ENCODE measurements around the gene FOXO6. TPM values are rescaled to one million over a fixed set of nuclear protein-coding genes. Genes with fewer than 3 reads are reported as not detected.

The FOXO6 gene
- total and polyA plus RNA-seq, 2 donors (not counting 1 experiment from before 2014, with no cell fraction given) = 0.06 to 0.15 TPM

DNA sequence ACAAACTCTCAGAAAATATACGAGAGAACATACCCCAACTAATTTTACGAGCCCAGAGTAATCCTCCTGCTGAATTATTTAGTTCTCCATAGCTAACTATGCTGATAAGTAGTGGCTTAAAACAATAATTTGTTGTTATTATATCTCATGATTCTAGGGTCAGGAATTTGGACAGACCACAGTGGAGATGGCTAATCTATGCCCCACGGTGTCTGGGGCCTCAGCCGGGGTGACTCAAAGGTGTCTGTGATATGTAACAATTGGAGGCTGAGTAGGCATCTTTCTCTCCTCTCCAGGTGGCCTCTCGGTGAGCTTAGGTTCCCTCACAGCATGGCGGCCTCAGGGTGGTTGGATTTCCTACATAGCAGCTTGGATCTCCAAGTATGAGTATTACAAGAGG lies 35.4 kb upstream of the FOXO6 start:
- Mint-ChIP-seq H3K4me3 (no peak overlapping the region), H3K27me3 (peaks cover 4% of the 10 kb centered on the region), H3K9me3 (ENCODE audit: insufficient read depth) (no peaks in the 10 kb centered on the region), H3K4me1 (no peaks in the 10 kb centered on the region), H3K27ac (no peak overlapping the region)
- Histone ChIP-seq H3K79me2 (ENCODE audit: control insufficient read depth, insufficient read depth, low read length) (no peaks in the 10 kb centered on the region), H3K27me3 (replicated peaks in 1 of 4; ENCODE audit: control extremely low read depth in 1 of 4, control insufficient read depth in 3 of 4, insufficient read depth in 4 of 4, low read length in 3 of 4) (no peaks in the 10 kb centered on the region), H4K20me1 (ENCODE audit: control insufficient read depth, insufficient read depth, low read length, poor library complexity, severe bottlenecking) (no peaks in the 10 kb centered on the region), H3K9ac (ENCODE audit: low read length) (no peak overlapping the region), H3K36me3 (replicated peaks in 1 of 2; ENCODE audit: control extremely low read depth in 1 of 2, control insufficient read depth in 1 of 2, extremely low read depth in 1 of 2, insufficient read depth in 2 of 2, low read length in 1 of 2) (no peaks in the 10 kb centered on the region), H3K9me3 (ENCODE audit: control extremely low read depth in 1 of 3, control insufficient read depth in 2 of 3, insufficient read depth in 1 of 3, low read length in 2 of 3) (no peaks in the 10 kb centered on the region), H3K4me3 (ENCODE audit: control extremely low read depth in 1 of 5, extremely low read depth in 1 of 5, insufficient read depth in 1 of 5, low read depth in 2 of 5, low read length in 4 of 5) (no peak overlapping the region), H2AFZ (ENCODE audit: insufficient read depth, low read depth, low read length, poor library complexity, severe bottlenecking) (no peak overlapping the region), H3K27ac (ENCODE audit: low read length in 2 of 2) (no peak overlapping the region), H3K4me2 (replicated peaks; ENCODE audit: low read depth, low read length, poor library complexity, severe bottlenecking) (no peak overlapping the region), H3K4me1 (ENCODE audit: control insufficient read depth in 2 of 2, insufficient read depth in 2 of 2, low read length in 2 of 2) (no peaks in the 10 kb centered on the region)
- no peak for ATAC-seq (ENCODE audit: low read depth)
- intact Hi-C loops (cut with micrococcal nuclease) = no loop called here
- ChIA-PET CTCF (interaction anchor here (1.3 kb wide), 1 partner anchor 92 kb away, joined by 5 read pairs; no protein-coding TSS in a partner anchor), POLR2A (no interaction called here)
- DNase-seq = no peak
- WGBS (ENCODE audit: insufficient coverage) = no CpG with 5 or more reads among the region's 6 CpGs
- TF ChIP-seq, protein P1, sequence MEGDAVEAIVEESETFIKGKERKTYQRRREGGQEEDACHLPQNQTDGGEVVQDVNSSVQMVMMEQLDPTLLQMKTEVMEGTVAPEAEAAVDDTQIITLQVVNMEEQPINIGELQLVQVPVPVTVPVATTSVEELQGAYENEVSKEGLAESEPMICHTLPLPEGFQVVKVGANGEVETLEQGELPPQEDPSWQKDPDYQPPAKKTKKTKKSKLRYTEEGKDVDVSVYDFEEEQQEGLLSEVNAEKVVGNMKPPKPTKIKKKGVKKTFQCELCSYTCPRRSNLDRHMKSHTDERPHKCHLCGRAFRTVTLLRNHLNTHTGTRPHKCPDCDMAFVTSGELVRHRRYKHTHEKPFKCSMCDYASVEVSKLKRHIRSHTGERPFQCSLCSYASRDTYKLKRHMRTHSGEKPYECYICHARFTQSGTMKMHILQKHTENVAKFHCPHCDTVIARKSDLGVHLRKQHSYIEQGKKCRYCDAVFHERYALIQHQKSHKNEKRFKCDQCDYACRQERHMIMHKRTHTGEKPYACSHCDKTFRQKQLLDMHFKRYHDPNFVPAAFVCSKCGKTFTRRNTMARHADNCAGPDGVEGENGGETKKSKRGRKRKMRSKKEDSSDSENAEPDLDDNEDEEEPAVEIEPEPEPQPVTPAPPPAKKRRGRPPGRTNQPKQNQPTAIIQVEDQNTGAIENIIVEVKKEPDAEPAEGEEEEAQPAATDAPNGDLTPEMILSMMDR (IDR thresholded peaks at IDR 0.05) = no peak
- TF ChIP-seq EZH2 (IDR thresholded peaks at IDR 0.05; ENCODE audit: borderline replicate concordance, insufficient read depth, low read depth, low read length, poor library complexity, severe bottlenecking) = no peak

DNA sequence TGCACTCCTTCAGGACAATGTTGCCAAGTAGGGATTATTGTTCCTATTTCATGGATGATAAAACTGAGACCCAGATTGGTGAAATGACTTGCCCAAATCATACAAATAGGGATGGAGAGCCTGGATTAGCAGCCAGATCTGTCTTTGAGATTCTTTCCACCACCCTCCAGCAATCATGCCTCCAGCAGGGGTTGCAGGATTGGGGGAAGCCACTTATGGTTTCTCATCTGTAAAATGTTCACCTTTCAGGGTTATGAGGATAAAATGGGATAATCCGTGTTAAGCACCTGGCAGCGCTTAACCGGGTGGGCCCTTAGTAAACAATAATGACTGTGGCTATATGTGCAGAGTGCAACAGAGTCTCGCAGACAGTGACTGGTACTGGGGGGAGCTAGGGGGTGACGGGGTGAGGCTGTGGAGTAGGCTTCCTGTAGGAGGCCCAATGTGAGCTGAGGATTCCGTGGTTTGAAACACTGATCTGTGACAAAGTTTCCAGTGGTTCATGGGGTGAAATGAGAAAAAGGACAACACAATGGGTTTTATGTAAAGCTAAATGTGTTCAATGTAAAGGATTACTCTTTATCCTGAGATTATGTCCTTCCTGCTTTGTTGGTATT lies 33.7 kb upstream of the FOXO6 start:
- CTCF ChIA-PET = no interaction called here
- Histone ChIP-seq H3K79me2 (ENCODE audit: control insufficient read depth, insufficient read depth, low read length) (no peaks in the 10 kb centered on the region), H4K20me1 (ENCODE audit: control insufficient read depth, insufficient read depth, low read length, poor library complexity, severe bottlenecking) (no peaks in the 10 kb centered on the region), H3K27ac (ENCODE audit: low read length in 2 of 2) (no peak overlapping the region), H3K9ac (ENCODE audit: low read length) (no peak overlapping the region), H3K4me2 (replicated peaks; ENCODE audit: low read depth, low read length, poor library complexity, severe bottlenecking) (no peak overlapping the region), H3K4me1 (ENCODE audit: control insufficient read depth in 2 of 2, insufficient read depth in 2 of 2, low read length in 2 of 2) (no peaks in the 10 kb centered on the region), H3K9me3 (ENCODE audit: control extremely low read depth in 1 of 3, control insufficient read depth in 2 of 3, insufficient read depth in 1 of 3, low read length in 2 of 3) (no peaks in the 10 kb centered on the region), H3K27me3 (replicated peaks in 1 of 4; ENCODE audit: control extremely low read depth in 1 of 4, control insufficient read depth in 3 of 4, insufficient read depth in 4 of 4, low read length in 3 of 4) (no peaks in the 10 kb centered on the region), H3K4me3 (ENCODE audit: control extremely low read depth in 1 of 5, extremely low read depth in 1 of 5, insufficient read depth in 1 of 5, low read depth in 2 of 5, low read length in 4 of 5) (no peak overlapping the region), H2AFZ (ENCODE audit: insufficient read depth, low read depth, low read length, poor library complexity, severe bottlenecking) (no peak overlapping the region), H3K36me3 (replicated peaks in 1 of 2; ENCODE audit: control extremely low read depth in 1 of 2, control insufficient read depth in 1 of 2, extremely low read depth in 1 of 2, insufficient read depth in 2 of 2, low read length in 1 of 2) (no peaks in the 10 kb centered on the region)
- intact Hi-C loops (cut with micrococcal nuclease) = no loop called here
- TF ChIP-seq EZH2 (IDR thresholded peaks at IDR 0.05; ENCODE audit: borderline replicate concordance, insufficient read depth, low read depth, low read length, poor library complexity, severe bottlenecking) = no peak
- TF ChIP-seq, protein P1 (IDR thresholded peaks at IDR 0.05) = no peak
- DNase-seq = no peak
- ATAC-seq (ENCODE audit: low read depth) = no peak
- Mint-ChIP-seq H3K4me1 (no peaks in the 10 kb centered on the region), H3K9me3 (ENCODE audit: insufficient read depth) (no peaks in the 10 kb centered on the region), H3K27ac (no peak overlapping the region), H3K27me3 (no peaks in the 10 kb centered on the region), H3K4me3 (no peak overlapping the region)
- WGBS (ENCODE audit: insufficient coverage) = 81% methylated on average over 6 of the region's 6 CpGs
- POLR2A ChIA-PET = no interaction called here

Measured in B cell (primary cell).